Epidermal melanocyte (primary cell): ENCODE data around the gene SENP1.

ENCODE experiments used
- DNase-seq: peaks from one replicate; pipeline ENCODE4 v3.0.0; 2011; ENCODE audit warnings: low spot score; ENCODE audit not compliant: insufficient read length

Gene SENP1

DNA sequence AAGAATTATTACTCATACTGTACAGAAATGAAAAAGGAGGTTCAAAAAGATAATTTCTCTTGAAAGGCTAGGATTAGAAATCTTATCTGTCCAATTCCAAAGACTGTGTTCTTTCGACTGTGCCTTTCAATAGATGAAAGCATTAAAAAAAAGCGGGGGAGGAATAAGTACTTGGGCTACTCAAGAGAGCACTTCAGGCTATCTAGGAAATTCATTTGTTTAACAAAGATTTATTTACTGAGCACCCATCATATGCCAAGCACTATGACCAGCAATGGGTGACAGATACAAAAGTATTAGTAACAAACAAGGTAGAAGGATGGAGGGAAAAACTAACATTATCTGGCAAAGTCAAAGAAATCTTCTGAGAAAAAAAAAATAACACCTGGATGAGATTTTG is 37.4 kb downstream of the SENP1 start:
- DNase-seq, result no peak

DNA sequence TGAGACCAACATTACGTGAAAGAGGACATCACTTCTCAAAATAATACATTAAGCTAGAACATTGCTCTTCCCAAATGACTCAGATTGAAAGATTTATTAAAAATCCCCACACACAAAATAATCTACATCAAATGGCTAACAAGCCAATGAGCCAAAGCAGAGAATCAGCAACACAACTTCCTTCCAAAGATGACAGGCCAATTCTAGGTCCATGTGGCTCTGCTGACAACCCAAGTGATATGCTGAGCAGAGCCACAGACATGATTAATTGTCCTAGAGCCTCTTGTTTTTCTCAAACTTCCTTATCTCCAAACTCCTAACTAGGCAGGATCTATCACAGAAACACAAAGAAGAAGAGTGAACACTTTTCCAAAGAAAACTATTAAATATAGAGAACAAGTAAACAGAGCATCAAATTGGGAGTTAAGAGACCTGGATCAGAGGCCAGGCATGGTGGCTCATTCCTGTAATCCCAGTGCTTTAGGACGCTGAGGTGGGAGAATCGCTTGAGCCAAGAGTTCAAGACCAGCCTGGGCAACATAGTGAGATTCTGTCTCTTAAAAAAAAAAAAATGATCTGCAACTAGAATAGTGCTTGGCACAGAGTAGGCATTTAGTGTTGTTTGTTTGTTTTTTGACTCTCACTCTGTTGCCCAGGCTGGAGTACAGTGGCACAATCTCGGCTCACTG is 38.5 kb downstream of the SENP1 start:
- no peak for DNase-seq

- no peak for DNase-seq
Observed at GRCh38 chr12:48065041-48065440, 40.8 kb downstream of the SENP1 start.

DNA sequence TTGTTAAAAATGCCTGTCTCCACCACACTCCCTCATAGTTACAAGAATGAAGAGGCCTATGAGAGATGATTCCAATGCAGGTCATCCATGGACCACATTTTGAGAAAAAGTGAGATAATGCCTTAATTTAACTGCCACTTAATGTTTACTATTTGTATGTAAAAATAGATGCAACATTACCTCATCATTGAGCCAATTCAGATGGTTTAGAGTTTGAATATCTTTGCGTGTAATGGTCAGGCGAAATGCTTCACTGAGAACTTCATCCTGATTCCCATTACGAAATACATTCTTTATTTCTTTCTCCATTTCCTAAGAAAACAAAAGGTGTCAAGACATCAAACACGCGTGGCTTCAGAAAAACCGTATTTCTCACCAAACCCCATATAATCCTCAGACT is 42.3 kb downstream of the SENP1 start:
- DNase-seq, result no peak

GRCh38 chr12:48061938-48062719 is 43.8 kb downstream of the SENP1 start:
- DNase-seq, result peak; percentile 32

DNA sequence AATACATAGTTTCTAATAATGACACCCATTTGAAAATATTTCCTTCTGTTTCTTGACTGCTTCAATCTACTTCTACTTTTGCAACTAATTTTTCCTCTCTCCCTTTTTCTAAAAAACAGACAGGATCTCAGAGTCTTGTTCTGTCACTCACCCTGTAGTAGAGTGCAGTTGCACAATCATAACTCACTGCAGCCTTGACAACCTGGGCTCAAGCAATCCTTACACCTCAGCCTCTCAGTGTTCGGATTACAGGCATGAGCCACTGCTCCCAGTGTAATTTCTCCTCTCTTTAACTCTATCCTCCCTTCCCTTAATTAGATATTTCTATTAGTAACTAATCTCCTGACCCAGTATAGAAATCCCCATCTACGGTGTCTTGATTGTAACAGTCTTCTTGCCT is 45.4 kb downstream of the SENP1 start:
- DNase-seq, result no peak

GRCh38 chr12:48058771-48059170 is 47.1 kb downstream of the SENP1 start:
- no peak for DNase-seq

DNA sequence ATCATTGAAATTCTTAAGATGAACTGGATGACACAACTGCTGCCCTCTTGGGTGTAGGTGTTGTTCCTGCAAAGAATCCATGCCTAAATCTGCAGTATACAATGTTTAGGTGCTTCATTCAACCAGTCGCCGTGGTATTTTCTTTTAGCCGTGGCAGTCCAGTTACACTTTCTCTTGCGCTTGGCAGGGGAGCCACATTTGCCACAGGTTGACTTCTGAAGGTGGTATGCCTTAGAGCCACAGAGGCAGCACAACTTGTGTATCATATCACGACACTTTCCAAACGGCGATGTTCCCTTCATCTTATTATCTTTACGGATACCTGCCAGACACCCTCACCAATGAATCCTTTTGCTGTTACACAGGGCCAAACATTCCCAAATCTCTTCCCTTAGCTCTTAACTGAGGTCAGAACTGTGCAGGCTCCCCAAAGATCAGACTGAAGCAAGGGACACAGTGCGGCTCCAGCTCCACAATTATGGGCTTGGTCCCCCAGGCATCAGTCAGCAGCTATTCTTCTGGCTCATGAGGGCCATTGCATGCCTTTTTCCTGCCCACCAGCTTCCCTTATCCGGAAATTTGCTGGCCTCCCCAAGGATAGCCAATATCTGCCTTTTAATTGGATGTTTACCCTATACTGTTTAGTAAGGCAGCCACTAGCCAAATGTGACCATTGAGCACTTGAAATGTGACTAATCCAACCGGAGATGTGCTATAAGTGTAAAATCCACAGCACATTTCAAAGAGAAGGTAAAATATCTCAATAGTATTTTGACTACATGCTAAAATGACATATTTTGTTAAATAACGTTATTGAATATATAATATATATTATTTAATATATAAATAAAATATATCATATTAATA is 50.7 kb downstream of the SENP1 start:
- DNase-seq, result no peak

GRCh38 chr12:48053883-48054282 is 52.0 kb downstream of the SENP1 start:
- no peak for DNase-seq

DNA sequence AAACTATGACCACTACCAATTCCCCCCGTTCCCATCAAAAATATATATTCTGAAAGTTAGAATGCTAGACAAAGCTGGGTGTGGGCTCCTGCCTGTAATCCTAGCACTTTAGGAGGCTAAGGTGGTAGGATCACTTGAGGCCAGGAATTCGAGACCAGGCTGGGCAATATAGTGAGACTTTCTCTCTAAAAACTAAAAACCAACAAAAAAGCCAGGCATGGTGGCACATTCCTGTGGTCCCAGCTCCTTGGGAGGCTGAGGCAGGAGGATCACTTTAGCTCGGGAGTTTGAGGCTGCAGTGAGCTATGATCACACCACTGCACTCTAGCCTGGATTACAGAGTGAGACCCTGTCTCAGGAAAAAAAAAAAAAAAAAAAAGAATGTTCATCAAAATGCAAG is 52.8 kb downstream of the SENP1 start:
- DNase-seq, result no peak

- DNase-seq, result no peak
Observed at GRCh38 chr12:48051681-48052080, 54.2 kb downstream of the SENP1 start.

- DNase-seq, result no peak
Observed at GRCh38 chr12:48050174-48050573, 55.7 kb downstream of the SENP1 start.

GRCh38 chr12:48045965-48046518 is 59.8 kb downstream of the SENP1 start:
- DNase-seq, result no peak

DNA sequence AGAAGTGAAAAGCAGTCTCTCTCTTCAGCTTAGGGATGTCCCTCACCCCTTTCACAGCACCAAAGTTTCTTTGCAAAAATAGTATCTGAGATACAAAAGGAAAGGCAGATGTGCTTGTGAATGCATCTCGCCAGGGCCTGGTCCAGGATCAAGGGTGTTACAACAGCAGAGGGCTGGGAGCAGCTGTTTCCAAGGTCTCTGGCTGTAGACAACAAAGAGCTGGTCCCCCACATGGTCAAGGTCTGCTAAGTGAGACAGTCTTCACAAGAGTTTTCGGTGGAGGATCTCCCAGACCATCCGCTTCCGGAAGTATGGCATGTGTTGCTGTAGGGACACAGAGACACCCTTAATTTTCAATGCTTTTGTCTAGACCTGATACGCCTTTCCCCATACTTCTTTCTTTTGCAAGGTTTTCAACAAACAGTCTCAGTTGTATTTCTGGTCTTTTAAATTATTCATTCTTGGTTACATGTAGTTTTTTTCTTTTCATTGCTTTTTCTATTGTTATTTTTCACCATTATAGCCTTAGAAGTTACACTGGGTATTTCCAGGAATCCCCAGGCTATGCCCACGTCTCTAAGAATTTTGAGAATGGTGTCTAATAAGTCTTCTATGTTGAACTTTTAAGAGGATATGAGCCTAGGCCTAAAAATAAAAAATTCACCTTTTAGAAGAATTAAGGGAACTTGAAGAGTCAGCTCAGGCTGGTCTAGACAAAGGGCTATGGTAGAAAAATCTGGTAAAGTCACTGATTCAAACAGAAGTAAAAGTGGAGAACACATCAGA is 60.6 kb downstream of the SENP1 start:
- DNase-seq, result no peak

- no peak for DNase-seq
Observed at GRCh38 chr12:48044396-48044795, 61.5 kb downstream of the SENP1 start.

DNA sequence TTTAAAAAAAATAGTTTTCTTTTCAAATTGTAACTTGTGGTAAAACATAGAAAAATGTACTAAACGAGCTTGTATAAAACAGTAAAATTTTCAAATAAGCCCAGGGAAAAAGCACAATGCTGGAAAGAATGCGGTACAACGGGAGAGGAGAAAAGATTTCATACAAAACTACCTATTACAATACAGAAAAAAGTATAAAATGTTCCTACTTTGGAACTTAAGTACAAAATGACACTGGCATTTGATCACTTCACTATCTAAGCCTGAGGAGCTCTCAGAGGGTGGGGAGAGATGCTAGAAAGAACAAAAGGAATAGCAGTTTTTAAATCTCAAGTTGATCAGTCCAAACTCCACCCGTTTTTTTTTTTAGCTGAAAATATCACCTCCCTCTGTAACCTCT is 62.1 kb downstream of the SENP1 start:
- DNase-seq, result no peak

GRCh38 chr12:48041591-48042423 is 64.1 kb downstream of the SENP1 start:
- no peak for DNase-seq

- no peak for DNase-seq
Observed at GRCh38 chr12:48040354-48040753, 65.5 kb downstream of the SENP1 start.

- DNase-seq, result no peak
Observed at GRCh38 chr12:48039151-48039550, 66.7 kb downstream of the SENP1 start.

- no peak for DNase-seq
Observed at GRCh38 chr12:48038085-48038484, 67.8 kb downstream of the SENP1 start.
